SK-N-SH (cell line): ENCODE data around the gene GJB1. TPM values are rescaled to one million over a fixed set of nuclear protein-coding genes. Genes with fewer than 3 reads are reported as not detected.

Source experiments
- CTCF ChIA-PET: fragments of 300-600, 350-600 bp; formaldehyde crosslinking; extraction: SDS; loops from one replicate; lab custom pipeline; 2021; lab: Yijun Ruan, JAX
- POLR2A ChIA-PET: fragments of 350-600 bp; sonication (Branson Sonifier 250); formaldehyde crosslinking; extraction: SDS; loops from one replicate; lab custom pipeline; 2020; ENCODE audit warnings: antibody characterized with exemption, inconsistent platforms; lab: Yijun Ruan, JAX
- DNase-seq: peaks from one replicate; pipeline ENCODE4 v3.0.0; 2012
- H2AFZ ChIP-seq: fragments of 200-600 bp; sonication (generic); 2 replicates; pipeline ENCODE4 v1.8.1; 2016; ENCODE audit warnings: antibody characterized with exemption, mild to moderate bottlenecking, low read depth
- H3F3A ChIP-seq: fragments of 200-600 bp; sonication (generic); replicated peaks from 2 replicates; pipeline ENCODE3; 2016; ENCODE audit warnings: antibody characterized with exemption, mild to moderate bottlenecking; ENCODE audit not compliant: insufficient read depth
- H3K27ac ChIP-seq, 2 experiments: fragments of 200-500 bp in 1 of 2; fragments of 200-600 bp in 1 of 2; sonication (Bioruptor generic) in 1 of 2; sonication (generic), shearing (Covaris generic) in 1 of 2; 2 replicates each; pipeline versions ENCODE4 v1.5.1 to v1.6.1; 2014 to 2016; ENCODE audit warnings: low read depth in 2 of 2, inconsistent platforms in 1 of 2, low read length in 1 of 2, mild to moderate bottlenecking in 1 of 2, mixed read lengths in 1 of 2
- H3K27me3 ChIP-seq: fragments of 200-600 bp; sonication (generic), shearing (Covaris generic); 2 replicates; pipeline ENCODE4 v1.6.1; 2016; ENCODE audit warnings: mixed run types; ENCODE audit not compliant: insufficient read depth
- H3K36me3 ChIP-seq, 2 experiments: fragments of 200-500 bp in 1 of 2; fragments of 200-600 bp in 1 of 2; sonication (Bioruptor generic) in 1 of 2; sonication (generic) in 1 of 2; replicated peaks in 1 of 2; 2 replicates each; pipeline versions ENCODE3 to v1.5.1; 2014 to 2016; ENCODE audit warnings: low read length in 1 of 2, mild to moderate bottlenecking in 1 of 2; ENCODE audit not compliant: insufficient read depth in 2 of 2, control insufficient read depth in 1 of 2
- H3K4me1 ChIP-seq, 2 experiments: fragments of 200-500 bp in 1 of 2; fragments of 200-600 bp in 1 of 2; sonication (Bioruptor generic) in 1 of 2; sonication (generic), shearing (Covaris generic) in 1 of 2; 2 replicates each; pipeline versions ENCODE4 v1.5.1 to v1.6.1; 2014 to 2016; ENCODE audit warnings: low read depth in 1 of 2, low read length in 1 of 2, mixed run types in 1 of 2; ENCODE audit not compliant: insufficient read depth in 2 of 2, control insufficient read depth in 1 of 2
- H3K4me2 ChIP-seq: fragments of 200-600 bp; sonication (generic), shearing (Covaris generic); 2 replicates; pipeline ENCODE4 v1.6.1; 2017; ENCODE audit warnings: mixed run types
- H3K4me3 ChIP-seq, 2 experiments: fragments of 200-500 bp in 1 of 2; fragments of 200-600 bp in 1 of 2; sonication (Bioruptor generic) in 1 of 2; sonication (generic), shearing (Covaris generic) in 1 of 2; 2 replicates each; pipeline versions ENCODE4 v1.5.1 to v1.8.1; 2014 to 2016; ENCODE audit warnings: low read depth in 2 of 2, inconsistent platforms in 1 of 2, low read length in 1 of 2, mild to moderate bottlenecking in 1 of 2, mixed read lengths in 1 of 2, moderate library complexity in 1 of 2
- H3K79me2 ChIP-seq: fragments of 200-600 bp; sonication (generic); 2 replicates; pipeline ENCODE4 v1.8.1; 2017; ENCODE audit warnings: mild to moderate bottlenecking; ENCODE audit not compliant: insufficient read depth
- H3K9ac ChIP-seq: fragments of 200-600 bp; sonication (generic); 2 replicates; pipeline ENCODE4 v1.6.1; 2017; ENCODE audit warnings: mixed run types
- H3K9me2 ChIP-seq: fragments of 200-600 bp; sonication (generic); 2 replicates; pipeline ENCODE4 v1.6.1; 2017; ENCODE audit warnings: mixed run types
- H3K9me3 ChIP-seq: fragments of 200-600 bp; sonication (generic); 2 replicates; pipeline ENCODE4 v1.6.1; 2017; ENCODE audit warnings: mixed run types, mild to moderate bottlenecking, moderate library complexity
- H4K20me1 ChIP-seq: fragments of 200-600 bp; sonication (generic); 2 replicates; pipeline ENCODE4 v1.6.1; 2017; ENCODE audit warnings: mild to moderate bottlenecking, mixed run types; ENCODE audit not compliant: insufficient read depth
- ELF1 ChIP-seq: IDR thresholded peaks from 2 replicates; pipeline ENCODE4 v1.4.0; 2012
- EP300 ChIP-seq, 2 experiments: IDR thresholded peaks; 2 replicates each; pipeline versions ENCODE4 v1.4.0 to v1.6.1; 2012; ENCODE audit warnings: borderline replicate concordance in 1 of 2, low read depth in 1 of 2, low read length in 1 of 2
- EZH2phosphoT487 ChIP-seq: fragments of 200-600 bp; sonication (generic); IDR thresholded peaks from 2 replicates; pipeline ENCODE4 v1.6.1; 2017; ENCODE audit warnings: low read depth, mixed run types, mild to moderate bottlenecking, antibody characterized with exemption, moderate library complexity, borderline replicate concordance
- FOSL2 ChIP-seq: IDR thresholded peaks from 2 replicates; pipeline ENCODE4 v1.4.0; 2012; ENCODE audit warnings: low read depth, mild to moderate bottlenecking, moderate library complexity, borderline replicate concordance
- FOXJ3 ChIP-seq: sonication (generic); formaldehyde crosslinking; IDR thresholded peaks from 2 replicates; pipeline ENCODE4 v1.5.1; 2020; ENCODE audit warnings: mild to moderate bottlenecking, missing genetic modification reagents
- FOXM1 ChIP-seq: IDR thresholded peaks from 2 replicates; pipeline ENCODE4 v1.4.0; 2012; ENCODE audit warnings: low read depth, mild to moderate bottlenecking
- GABPA ChIP-seq: IDR thresholded peaks from 2 replicates; pipeline ENCODE4 v1.4.0; 2012; ENCODE audit warnings: low read depth, mild to moderate bottlenecking
- IRF3 ChIP-seq: fragments of 150-350 bp; IDR thresholded peaks from 2 replicates; pipeline ENCODE4 v1.6.1; 2016; ENCODE audit warnings: mild to moderate bottlenecking, low read depth, low read length
- MXI1 ChIP-seq: IDR thresholded peaks from 2 replicates; pipeline ENCODE4 v1.6.1; 2012; ENCODE audit warnings: mild to moderate bottlenecking, low read depth, low read length, improper control_type of control experiment
- RAD21 ChIP-seq: IDR thresholded peaks from 2 replicates; pipeline ENCODE4 v1.6.1; 2012; ENCODE audit warnings: mild to moderate bottlenecking, low read length
- REST ChIP-seq: IDR thresholded peaks from 2 replicates; pipeline ENCODE4 v1.6.1; 2012; ENCODE audit warnings: mild to moderate bottlenecking, low read depth, low read length, moderate library complexity
- SMC3 ChIP-seq: IDR thresholded peaks from 2 replicates; pipeline ENCODE4 v1.6.1; 2012; ENCODE audit warnings: low read depth, low read length, improper control_type of control experiment
- TAF1 ChIP-seq: IDR thresholded peaks from 2 replicates; pipeline ENCODE4 v1.6.1; 2012; ENCODE audit warnings: low read depth, mild to moderate bottlenecking, low read length, moderate library complexity, borderline replicate concordance
- TCF12 ChIP-seq: IDR thresholded peaks from 2 replicates; pipeline ENCODE4 v1.4.0; 2012
- USF1 ChIP-seq: IDR thresholded peaks from 2 replicates; pipeline ENCODE4 v1.4.0; 2012; ENCODE audit warnings: low read depth, borderline replicate concordance
- WGBS: methylation state at CpG from one replicate; pipeline ENCODE4 v1.1.6; 2017; ENCODE audit warnings: low lambda C conversion rate; 5-methylcytosine and 5-hydroxymethylcytosine counted together
- polyA plus RNA-seq, 3 experiments: library from polyadenylated mRNA; depleted of rRNA; stranded (reverse); fragments of >200 nt; gene quantifications; 2 replicates each; pipeline ENCODE4 v1.2.3, GENCODE V29; 2012

Gene GJB1
- polyA plus RNA-seq, 1 of the 3 experiments (the other 2 are of a cell fraction): not detected

- Histone ChIP-seq H3F3A (no peaks in the 10 kb centered on the region), H3K27me3 (peaks cover 43% of the 10 kb centered on the region), H3K4me3 (no peak overlapping the region), H3K4me2 (no peak overlapping the region), H2AFZ (no peak overlapping the region), H3K27ac (no peak overlapping the region), H3K36me3 (no peaks in the 10 kb centered on the region), H3K9me3 (no peaks in the 10 kb centered on the region), H3K9me2 (no peaks in the 10 kb centered on the region), H4K20me1 (no peaks in the 10 kb centered on the region), H3K4me1 (no peaks in the 10 kb centered on the region), H3K9ac (no peak overlapping the region), H3K79me2 (no peaks in the 10 kb centered on the region)
- CTCF ChIA-PET: no interaction called here
- no peak for DNase-seq
- WGBS: 53% methylated on average over 2 of the region's 2 CpGs
- TF ChIP-seq FOXJ3 (CRISPR knock-in tag) (no peak), REST (no peak), MXI1 (no peak), GABPA (no peak), RAD21 (no peak), FOSL2 (no peak), ELF1 (no peak), EZH2phosphoT487 (no peak), TCF12 (no peak), IRF3 (no peak), TAF1 (no peak), USF1 (no peak), EP300 (IDR thresholded peaks at IDR 0.05; ENCODE audit: borderline replicate concordance in 1 of 2, low read depth in 1 of 2, low read length in 1 of 2) (no peak), FOXM1 (no peak), SMC3 (no peak)
- POLR2A ChIA-PET: no interaction called here
Measured at GRCh38 chrX:71225009-71225408, 2.0 kb downstream of the GJB1 start.
